OCI-LY3 (cell line): ENCODE results near the gene ACSBG1.

Experiments used
- H2AFZ ChIP-seq: fragments of 200-600, 300-600 bp; shearing (Covaris generic); 2 replicates; pipeline ENCODE4 v1.6.0; 2014; ENCODE audit warnings: antibody characterized with exemption, low read depth, low read length
- H3K27ac ChIP-seq: fragments of 200-600, 300-600 bp; sonication (generic); 2 replicates; pipeline ENCODE4 v1.5.1; 2014; ENCODE audit warnings: mild to moderate bottlenecking, low read length, moderate library complexity, mixed read lengths
- H3K27me3 ChIP-seq: fragments of 200-600, 300-600 bp; sonication (generic); 2 replicates; pipeline ENCODE4 v1.6.1; 2014; ENCODE audit warnings: low read depth, low read length, mixed read lengths
- H3K36me3 ChIP-seq: fragments of 200-600, 300-600 bp; sonication (generic); replicated peaks from 2 replicates; pipeline ENCODE3; 2014; ENCODE audit warnings: low read depth, low read length, mixed read lengths
- H3K4me1 ChIP-seq: fragments of 300-600, 200-600 bp; sonication (generic); 2 replicates; pipeline ENCODE4 v1.6.1; 2014; ENCODE audit warnings: low read length, mixed read lengths
- H3K4me2 ChIP-seq: fragments of 200-600, 300-600 bp; sonication (generic); 2 replicates; pipeline ENCODE4 v1.6.1; 2014; ENCODE audit warnings: low read length, mixed read lengths
- H3K4me3 ChIP-seq: fragments of 300-600, 200-600 bp; sonication (generic); 2 replicates; pipeline ENCODE4 v1.5.1; 2014; ENCODE audit warnings: antibody characterized with exemption, mild to moderate bottlenecking, low read length, moderate library complexity
- H3K79me2 ChIP-seq: fragments of 300-600, 200-600 bp; shearing (Covaris generic); 2 replicates; pipeline ENCODE4 v1.6.1; 2014; ENCODE audit warnings: mild to moderate bottlenecking, low read length, mixed read lengths
- H3K9ac ChIP-seq: fragments of 300-600, 200-600 bp; shearing (Covaris generic); 2 replicates; pipeline ENCODE4 v1.6.0; 2014; ENCODE audit warnings: mild to moderate bottlenecking, low read length, moderate library complexity
- H3K9me3 ChIP-seq: fragments of 200-600, 300-600 bp; shearing (Covaris generic); 2 replicates; pipeline ENCODE4 v1.6.1; 2014; ENCODE audit warnings: low read length, mixed read lengths; ENCODE audit not compliant: insufficient read depth
- H4K20me1 ChIP-seq: fragments of 200-600, 300-600 bp; sonication (generic); 2 replicates; pipeline ENCODE4 v1.6.1; 2016; ENCODE audit warnings: low read length, mixed read lengths; ENCODE audit not compliant: insufficient read depth
- CTCF ChIP-seq: fragments of 200-600, 300-600 bp; sonication (generic); IDR thresholded peaks from 2 replicates; pipeline ENCODE4 v1.5.1; 2014; ENCODE audit warnings: antibody characterized with exemption, low read length, low read depth
- EZH2phosphoT487 ChIP-seq: fragments of 200-600 bp; shearing (Covaris generic); IDR thresholded peaks from 2 replicates; pipeline ENCODE4 v1.6.1; 2018; ENCODE audit warnings: antibody characterized with exemption, mixed run types, low read depth

Gene ACSBG1

GRCh38 chr15:78149068-78149804, 85.1 kb downstream of the ACSBG1 start, which contains the start of gene IDH3A:
Gene IDH3A (plus strand): TSS chr15:78149362. CDS start chr15:78149404, 42 bp downstream.
- Histone ChIP-seq H3K9me3 (no peaks in the 10 kb centered on the region), H3K9ac (peak within 1 kb of the TSS; percentile 88), H2AFZ (no peak within 1 kb of the TSS), H3K4me3 (peak within 1 kb of the TSS; percentile 89), H4K20me1 (peaks cover 26% of the 10 kb centered on the region), H3K27ac (peak within 1 kb of the TSS; percentile 43), H3K27me3 (no peaks in the 10 kb centered on the region), H3K79me2 (peaks cover 50% of the 10 kb centered on the region), H3K4me1 (peaks cover 30% of the 10 kb centered on the region), H3K4me2 (peak within 1 kb of the TSS; percentile 90), H3K36me3 (peaks cover 25% of the 10 kb centered on the region)
- TF ChIP-seq CTCF (no peak), EZH2phosphoT487 (no peak)

GRCh38 chr15:78148392-78149067, 85.8 kb downstream of the ACSBG1 start:
- peaks cover 26% of the 10 kb centered on the region for H4K20me1 ChIP-seq
- H3K4me1 ChIP-seq = peaks cover 28% of the 10 kb centered on the region
- H2AFZ ChIP-seq = no peak overlapping the region
- peaks cover 42% of the 10 kb centered on the region for H3K79me2 ChIP-seq
- no peak for TF ChIP-seq CTCF
- no peak for TF ChIP-seq EZH2phosphoT487
- H3K4me3 ChIP-seq = peak overlapping the region; percentile 89
- H3K27me3 ChIP-seq = no peaks in the 10 kb centered on the region
- peak overlapping the region; percentile 77 for H3K9ac ChIP-seq
- H3K27ac ChIP-seq = peak overlapping the region; percentile 35
- H3K9me3 ChIP-seq = no peaks in the 10 kb centered on the region
- H3K36me3 ChIP-seq = peaks cover 25% of the 10 kb centered on the region
- peak overlapping the region; percentile 75 for H3K4me2 ChIP-seq

- H3K4me3 ChIP-seq = no peak overlapping the region
- no peak overlapping the region for H2AFZ ChIP-seq
- H3K9ac ChIP-seq = no peak overlapping the region
- no peak overlapping the region for H3K27ac ChIP-seq
- H3K9me3 ChIP-seq = no peaks in the 10 kb centered on the region
- peaks cover 33% of the 10 kb centered on the region for H3K79me2 ChIP-seq
- TF ChIP-seq EZH2phosphoT487 (no peak), CTCF (no peak)
- no peaks in the 10 kb centered on the region for H3K27me3 ChIP-seq
- H3K4me2 ChIP-seq = no peak overlapping the region
- peaks cover 19% of the 10 kb centered on the region for H3K4me1 ChIP-seq
- peaks cover 15% of the 10 kb centered on the region for H3K36me3 ChIP-seq
- peaks cover 18% of the 10 kb centered on the region for H4K20me1 ChIP-seq
These were observed 86.8 kb downstream of the ACSBG1 start for GRCh38 chr15:78147566-78147965.

GRCh38 chr15:78146425-78147154, 87.8 kb downstream of the ACSBG1 start:
- H3K4me3 ChIP-seq = no peak overlapping the region
- TF ChIP-seq CTCF (no peak), EZH2phosphoT487 (no peak)
- H3K4me2 ChIP-seq = no peak overlapping the region

More at GRCh38 chr15:78146425-78147154, 87.8 kb downstream of the ACSBG1 start:
- H3K9ac ChIP-seq = no peak overlapping the region
- peaks cover 17% of the 10 kb centered on the region for H3K4me1 ChIP-seq
- no peak overlapping the region for H3K27ac ChIP-seq
- H3K9me3 ChIP-seq = no peaks in the 10 kb centered on the region
- H3K36me3 ChIP-seq = peaks cover 14% of the 10 kb centered on the region
- peaks cover 16% of the 10 kb centered on the region for H4K20me1 ChIP-seq
- no peaks in the 10 kb centered on the region for H3K27me3 ChIP-seq
- H3K79me2 ChIP-seq = peaks cover 24% of the 10 kb centered on the region
- H2AFZ ChIP-seq = no peak overlapping the region
